ENCODE data around the gene PPP3R1. TPM values are rescaled to one million over a fixed set of nuclear protein-coding genes. Genes with fewer than 3 reads are reported as not detected.

Gene PPP3R1
- total and polyA plus RNA-seq, 2 of the 8 experiments (the other 6 are each of a cell fraction or from before 2014, with no cell fraction given) = 9.3 to 85.1 TPM

- 0 out of 2 replicates have a peak, but pooled peaks have one; percentile 25 for TF ChIP-seq ATF3 (IDR thresholded peaks at IDR 0.05; ENCODE audit: insufficient read depth, low read depth, low read length)
Observed at GRCh38 chr2:68169308-68169707, 83.0 kb downstream of the PPP3R1 start (continued).

Measured in H1 (cell line).